Sigmoid colon (tissue), 7 donors: Measurements from ENCODE around the gene HAX1. TPM values are rescaled to one million over a fixed set of nuclear protein-coding genes. Genes with fewer than 3 reads are reported as not detected.
"Not testable (repeated sequence)": the region's sequence is repeated elsewhere in the genome, so short reads cannot be mapped to it uniquely, and the experiment has no call there.

Experiments used
- DNase-seq: peaks from one replicate; pipeline ENCODE4 v3.0.0-alpha.2; 2019
- H3K27ac ChIP-seq, 4 donors: fragments of 200-600 bp; sonication (generic); one replicate each; pipeline ENCODE4 v1.5.1; 2016 to 2019; ENCODE audit warnings: mild to moderate bottlenecking in 1 of 4
- H3K27me3 ChIP-seq, 3 donors: fragments of 200-600 bp; sonication (generic); one replicate each; pipeline ENCODE4 v1.5.1; 2019; ENCODE audit warnings: mild to moderate bottlenecking in 1 of 3
- H3K36me3 ChIP-seq, 4 donors: fragments of 200-600 bp; sonication (generic); one replicate each; pipeline ENCODE4 v1.5.1; 2016 to 2019
- H3K4me1 ChIP-seq, 4 donors: fragments of 200-600 bp; sonication (generic); one replicate each; pipeline ENCODE4 v1.5.1; 2017 to 2019
- H3K4me3 ChIP-seq, 4 donors: fragments of 200-600 bp; sonication (generic); one replicate each; pipeline ENCODE4 v1.5.1; 2017 to 2019; ENCODE audit warnings: mild to moderate bottlenecking in 2 of 4, moderate library complexity in 1 of 4
- H3K9me3 ChIP-seq, 4 donors: fragments of 200-600 bp in 3 of 4; sonication (generic) in 3 of 4; one replicate each; pipeline versions ENCODE4 v1.5.1 to v1.6.1; 2013 to 2019
- CTCF ChIP-seq, 4 experiments: fragments of 450-650 bp in 3 of 4; fragments of 200-600 bp in 1 of 4; IDR thresholded peaks; one replicate each; pipeline ENCODE4 v1.5.1; 2016 to 2019; ENCODE audit warnings: antibody characterized with exemption in 4 of 4, mild to moderate bottlenecking in 3 of 4, moderate library complexity in 2 of 4
- EP300 ChIP-seq, 4 donors: sonication (generic); formaldehyde crosslinking; IDR thresholded peaks; one replicate each; pipeline ENCODE4 v1.6.1; 2017; ENCODE audit warnings: antibody characterized with exemption in 4 of 4
- POLR2A ChIP-seq, 2 donors: fragments of 450-650 bp; IDR thresholded peaks; one replicate each; pipeline ENCODE4 v1.6.1; 2016; ENCODE audit warnings: antibody characterized with exemption in 2 of 2, mild to moderate bottlenecking in 2 of 2, moderate library complexity in 2 of 2
- POLR2AphosphoS5 ChIP-seq, 4 donors: sonication (generic); formaldehyde crosslinking; IDR thresholded peaks; one replicate each; pipeline ENCODE4 v1.6.1; 2017; ENCODE audit warnings: antibody characterized with exemption in 4 of 4
- WGBS, 2 donors: extraction: QIAGEN DNeasy Blood & Tissue Kit; methylation state at CpG; one replicate each; pipeline ENCODE4 v1.1.7; 2013; 5-methylcytosine and 5-hydroxymethylcytosine counted together
- intact Hi-C: fragments of 100-400 bp; cut with DNase I; formaldehyde crosslinking; loops from one replicate; pipeline ENCODE4 v1.15.1; 2023
- polyA plus RNA-seq, 3 donors: library from polyadenylated mRNA; stranded (reverse); fragments of 200-250 nt; gene quantifications; one replicate each; pipeline ENCODE4 v1.2.3, GENCODE V29; 2013
- total RNA-seq, 4 donors: library from RNA; depleted of rRNA; stranded (reverse); fragments of >200 nt; gene quantifications; one replicate each; pipeline ENCODE4 v1.1.0, GENCODE V29; 2016
- donor health status: healthy with polysubstance abuse.
- donor health status: Bipolar disorder and iron deficiency.
- donor health status: healthy.

The HAX1 gene
- total and polyA plus RNA-seq, 7 donors: 76.3 to 171 (median 105) TPM

- Histone ChIP-seq H3K36me3 (no peaks in the 10 kb centered on the region), H3K4me1 (no peaks in the 10 kb centered on the region), H3K27me3 (no peaks in the 10 kb centered on the region), H3K9me3 (peaks cover 5 to 17% (median 14%) of the 10 kb centered on the region in 4 donors), H3K27ac (no peak overlapping the region), H3K4me3 (no peak overlapping the region)
- DNase-seq: no peak
- intact Hi-C loops: no loop called here
- TF ChIP-seq CTCF (IDR thresholded peaks at IDR 0.05): no peak
- no peak for TF ChIP-seq POLR2A (IDR thresholded peaks at IDR 0.05)
- TF ChIP-seq POLR2AphosphoS5 (IDR thresholded peaks at IDR 0.05): no peak
- TF ChIP-seq EP300 (IDR thresholded peaks at IDR 0.05): no peak
- WGBS, 2 donors: 77 to 87% methylated on average over 8 of the region's 8 CpGs
Measured at GRCh38 chr1:154295408-154296235, 23.2 kb downstream of the HAX1 start.

- Histone ChIP-seq H3K27ac (no peak overlapping the region), H3K4me1 (no peaks in the 10 kb centered on the region), H3K27me3 (no peaks in the 10 kb centered on the region), H3K36me3 (no peaks in the 10 kb centered on the region), H3K9me3 (peaks cover 0 to 3% (median 0%) of the 10 kb centered on the region in 4 donors), H3K4me3 (no peak overlapping the region)
- WGBS, 2 donors: 93 to 94% methylated on average over 1 of the region's 1 CpG
- TF ChIP-seq POLR2A (IDR thresholded peaks at IDR 0.05) (no peak), EP300 (IDR thresholded peaks at IDR 0.05) (no peak), CTCF (IDR thresholded peaks at IDR 0.05) (no peak), POLR2AphosphoS5 (IDR thresholded peaks at IDR 0.05) (no peak)
- intact Hi-C loops: no loop called here
- DNase-seq: no peak
Measured at GRCh38 chr1:154301582-154301981, 29.2 kb downstream of the HAX1 start.

- TF ChIP-seq EP300 (IDR thresholded peaks at IDR 0.05): no peak
- no peak for TF ChIP-seq POLR2AphosphoS5 (IDR thresholded peaks at IDR 0.05)
- no peak for TF ChIP-seq POLR2A (IDR thresholded peaks at IDR 0.05)
- TF ChIP-seq CTCF (IDR thresholded peaks at IDR 0.05): no peak
- WGBS, 2 donors: 77 to 82% methylated on average over 9 of the region's 9 CpGs
Measured at GRCh38 chr1:154304664-154305337, 32.4 kb downstream of the HAX1 start.

GRCh38 chr1:154306151-154306550, 33.7 kb downstream of the HAX1 start:
- no peaks in the 10 kb centered on the region for H3K27me3 ChIP-seq
- no peaks in the 10 kb centered on the region for H3K9me3 ChIP-seq
- 91 to 96% methylated on average over 3 of the region's 3 CpGs for WGBS, 2 donors
- H3K4me3 ChIP-seq: no peak overlapping the region
- TF ChIP-seq POLR2AphosphoS5 (IDR thresholded peaks at IDR 0.05): no peak
- no peak for TF ChIP-seq CTCF (IDR thresholded peaks at IDR 0.05)
- no peak for TF ChIP-seq POLR2A (IDR thresholded peaks at IDR 0.05)
- no peak for TF ChIP-seq EP300 (IDR thresholded peaks at IDR 0.05)
- no peak overlapping the region for H3K27ac ChIP-seq
- no peak for DNase-seq
- H3K36me3 ChIP-seq: no peaks in the 10 kb centered on the region
- no peaks in the 10 kb centered on the region for H3K4me1 ChIP-seq
- intact Hi-C loops: no loop called here

More at GRCh38 chr1:154304664-154305337, 32.4 kb downstream of the HAX1 start:
- Histone ChIP-seq H3K27me3 (no peaks in the 10 kb centered on the region), H3K36me3 (no peaks in the 10 kb centered on the region), H3K4me1 (no peaks in the 10 kb centered on the region), H3K9me3 (no peaks in the 10 kb centered on the region), H3K4me3 (no peak overlapping the region), H3K27ac (no peak overlapping the region)
- intact Hi-C loops: no loop called here
- DNase-seq: no peak

- H3K27ac ChIP-seq, DNase-seq, intact Hi-C loops, H3K4me1 ChIP-seq, H3K27me3 ChIP-seq, H3K36me3 ChIP-seq, H3K9me3 ChIP-seq, H3K4me3 ChIP-seq: not testable (repeated sequence)
- 62 to 65% methylated on average over 4 of the region's 4 CpGs for WGBS, 2 donors
Measured at GRCh38 chr1:154307670-154308270, 35.3 kb downstream of the HAX1 start.

GRCh38 chr1:154309136-154309535, 36.7 kb downstream of the HAX1 start:
- H3K27ac ChIP-seq, H3K27me3 ChIP-seq, H3K9me3 ChIP-seq, H3K4me3 ChIP-seq, intact Hi-C loops, H3K4me1 ChIP-seq, H3K36me3 ChIP-seq, DNase-seq: not testable (repeated sequence)
- WGBS, 2 donors: 83 to 90% methylated on average over 7 of the region's 7 CpGs

- H3K4me1 ChIP-seq, H3K36me3 ChIP-seq, H3K9me3 ChIP-seq, H3K27me3 ChIP-seq, H3K4me3 ChIP-seq, DNase-seq, H3K27ac ChIP-seq, intact Hi-C loops: not testable (repeated sequence)
- 81 to 84% methylated on average over 13 of the region's 13 CpGs for WGBS, 2 donors
Measured at GRCh38 chr1:154312229-154313065, 40.0 kb downstream of the HAX1 start.
